Tibial nerve (tissue), 4 donors: Measurements from ENCODE around the gene PTGER4.

Source experiments
- EP300 ChIP-seq, 2 donors: sonication (generic); formaldehyde crosslinking; IDR thresholded peaks; one replicate each; pipeline ENCODE4 v1.6.1; 2017; ENCODE audit warnings: antibody characterized with exemption in 2 of 2, mild to moderate bottlenecking in 1 of 2
- POLR2A ChIP-seq, 2 donors: fragments of 450-650 bp; IDR thresholded peaks; one replicate each; pipeline ENCODE4 v1.6.1; 2017; ENCODE audit warnings: antibody characterized with exemption in 2 of 2, mild to moderate bottlenecking in 2 of 2, moderate library complexity in 2 of 2
- TF ChIP-seq, protein P1 (sequence below), 5 experiments: fragments of 200-600 bp in 3 of 5; fragments of 450-650 bp in 2 of 5; sonication (generic) in 3 of 5; IDR thresholded peaks; one replicate each; pipeline ENCODE4 v1.5.1; 2016 to 2019; ENCODE audit warnings: antibody characterized with exemption in 5 of 5, mild to moderate bottlenecking in 3 of 5, moderate library complexity in 2 of 5

DNA sequence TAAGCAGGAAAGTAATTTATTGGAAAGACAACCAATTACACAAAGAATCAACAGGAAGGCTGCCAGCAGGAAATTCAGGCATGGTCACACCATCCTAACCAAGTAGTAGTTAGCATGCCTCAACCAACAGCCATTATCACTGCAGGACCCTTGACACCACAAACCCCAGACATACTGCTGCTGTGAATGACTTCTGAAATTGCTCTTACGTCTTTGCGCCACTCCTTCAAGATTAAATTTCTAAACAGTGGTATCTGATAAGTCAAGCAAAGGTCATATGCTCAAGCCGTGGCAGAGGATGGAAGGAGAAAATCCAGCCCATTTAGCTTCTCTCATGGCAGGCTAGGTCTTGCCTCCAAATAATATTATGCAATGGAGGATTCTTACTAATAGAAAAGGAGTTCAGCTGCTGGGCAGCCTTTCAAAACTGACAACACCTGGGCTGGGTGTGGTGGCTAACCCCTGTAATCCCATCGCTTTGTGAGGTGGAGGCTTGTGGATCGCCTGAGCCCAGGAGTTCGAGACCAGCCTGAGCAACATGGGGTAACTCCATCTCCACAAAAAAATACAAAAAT lies 5.0 kb upstream of the PTGER4 start:
- TF ChIP-seq, protein P1, sequence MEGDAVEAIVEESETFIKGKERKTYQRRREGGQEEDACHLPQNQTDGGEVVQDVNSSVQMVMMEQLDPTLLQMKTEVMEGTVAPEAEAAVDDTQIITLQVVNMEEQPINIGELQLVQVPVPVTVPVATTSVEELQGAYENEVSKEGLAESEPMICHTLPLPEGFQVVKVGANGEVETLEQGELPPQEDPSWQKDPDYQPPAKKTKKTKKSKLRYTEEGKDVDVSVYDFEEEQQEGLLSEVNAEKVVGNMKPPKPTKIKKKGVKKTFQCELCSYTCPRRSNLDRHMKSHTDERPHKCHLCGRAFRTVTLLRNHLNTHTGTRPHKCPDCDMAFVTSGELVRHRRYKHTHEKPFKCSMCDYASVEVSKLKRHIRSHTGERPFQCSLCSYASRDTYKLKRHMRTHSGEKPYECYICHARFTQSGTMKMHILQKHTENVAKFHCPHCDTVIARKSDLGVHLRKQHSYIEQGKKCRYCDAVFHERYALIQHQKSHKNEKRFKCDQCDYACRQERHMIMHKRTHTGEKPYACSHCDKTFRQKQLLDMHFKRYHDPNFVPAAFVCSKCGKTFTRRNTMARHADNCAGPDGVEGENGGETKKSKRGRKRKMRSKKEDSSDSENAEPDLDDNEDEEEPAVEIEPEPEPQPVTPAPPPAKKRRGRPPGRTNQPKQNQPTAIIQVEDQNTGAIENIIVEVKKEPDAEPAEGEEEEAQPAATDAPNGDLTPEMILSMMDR (IDR thresholded peaks at IDR 0.05), result no peak
- no peak for TF ChIP-seq POLR2A (IDR thresholded peaks at IDR 0.05)
- no peak for TF ChIP-seq EP300 (IDR thresholded peaks at IDR 0.05)
